HG02623 (cell line): ENCODE results near the gene GOLGA7B.

Source experiments
- ATAC-seq: cut with Tn5 transposase; IDR thresholded peaks from one replicate; pipeline ENCODE4 v1.9.1; 2021; ENCODE audit warnings: moderate library complexity; ENCODE audit not compliant: unreplicated experiment

Gene GOLGA7B

GRCh38 chr10:97849687-97850402, at the start of gene GOLGA7B:
Gene GOLGA7B (plus strand): TSS chr10:97849843. CDS start chr10:97850304, 461 bp downstream.
- ATAC-seq: no peak

GRCh38 chr10:97800474-97800873, 49.2 kb upstream of the GOLGA7B start:
- ATAC-seq: no peak

- ATAC-seq: no peak
Measured at GRCh38 chr10:97801422-97801821, 48.2 kb upstream of the GOLGA7B start.

GRCh38 chr10:97805096-97805884, 44.4 kb upstream of the GOLGA7B start:
- ATAC-seq: no peak

GRCh38 chr10:97805949-97806348, 43.7 kb upstream of the GOLGA7B start:
- ATAC-seq: no peak

- ATAC-seq: no peak
Measured at GRCh38 chr10:97810446-97810845, 39.2 kb upstream of the GOLGA7B start.

GRCh38 chr10:97811958-97812357, 37.7 kb upstream of the GOLGA7B start:
- ATAC-seq: no peak

GRCh38 chr10:97812696-97813095, 36.9 kb upstream of the GOLGA7B start:
- no peak for ATAC-seq

GRCh38 chr10:97813311-97813710, 36.3 kb upstream of the GOLGA7B start:
- ATAC-seq: no peak

GRCh38 chr10:97814996-97815395, 34.6 kb upstream of the GOLGA7B start:
- no peak for ATAC-seq

- ATAC-seq: no peak
Measured at GRCh38 chr10:97816609-97817008, 33.0 kb upstream of the GOLGA7B start.

- ATAC-seq: no peak
Measured at GRCh38 chr10:97818572-97818971, 31.1 kb upstream of the GOLGA7B start.

GRCh38 chr10:97820096-97820704, 29.4 kb upstream of the GOLGA7B start:
- no peak for ATAC-seq

GRCh38 chr10:97821308-97822038, 28.2 kb upstream of the GOLGA7B start:
- no peak for ATAC-seq

GRCh38 chr10:97822261-97822687, 27.4 kb upstream of the GOLGA7B start:
- ATAC-seq: no peak

- ATAC-seq: no peak
Measured at GRCh38 chr10:97823734-97824133, 25.9 kb upstream of the GOLGA7B start.

- no peak for ATAC-seq
Measured at GRCh38 chr10:97825020-97825760, 24.5 kb upstream of the GOLGA7B start.

- no peak for ATAC-seq
Measured at GRCh38 chr10:97826892-97827291, 22.8 kb upstream of the GOLGA7B start.

- ATAC-seq: no peak
Measured at GRCh38 chr10:97827702-97828291, 21.8 kb upstream of the GOLGA7B start.

- ATAC-seq: no peak
Measured at GRCh38 chr10:97828721-97829120, 20.9 kb upstream of the GOLGA7B start.
